HG03565 (cell line): Measurements from ENCODE around the gene ICAM2.
"Not testable (repeated sequence)": the region's sequence is repeated elsewhere in the genome, so short reads cannot be mapped to it uniquely, and the experiment has no call there.

ENCODE experiments used
- ATAC-seq: cut with Tn5 transposase; IDR thresholded peaks from one replicate; pipeline ENCODE4 v1.9.1; 2021; ENCODE audit warnings: mild to moderate bottlenecking, moderate library complexity; ENCODE audit not compliant: unreplicated experiment

ICAM2 gene

DNA sequence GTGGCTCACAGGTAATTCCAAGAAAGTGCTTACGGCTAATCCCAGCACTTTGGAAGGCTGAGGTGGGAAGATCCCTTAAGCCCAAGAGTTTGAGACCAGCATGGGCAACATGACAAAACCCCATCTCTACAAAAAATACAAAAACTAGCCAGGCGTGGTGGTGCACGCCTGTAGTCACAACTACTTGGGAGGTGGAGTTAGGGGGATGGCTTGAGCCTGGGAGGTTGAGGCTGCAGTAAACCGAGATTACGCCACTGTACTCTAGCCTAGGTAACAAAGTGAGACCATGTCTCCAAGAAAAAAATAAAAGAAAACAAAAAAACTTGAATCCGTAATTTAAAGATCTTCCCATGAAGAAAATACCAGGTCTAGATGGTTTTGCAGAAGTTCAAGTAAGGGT is 5.0 kb downstream of the ICAM2 start:
- no peak for ATAC-seq

DNA sequence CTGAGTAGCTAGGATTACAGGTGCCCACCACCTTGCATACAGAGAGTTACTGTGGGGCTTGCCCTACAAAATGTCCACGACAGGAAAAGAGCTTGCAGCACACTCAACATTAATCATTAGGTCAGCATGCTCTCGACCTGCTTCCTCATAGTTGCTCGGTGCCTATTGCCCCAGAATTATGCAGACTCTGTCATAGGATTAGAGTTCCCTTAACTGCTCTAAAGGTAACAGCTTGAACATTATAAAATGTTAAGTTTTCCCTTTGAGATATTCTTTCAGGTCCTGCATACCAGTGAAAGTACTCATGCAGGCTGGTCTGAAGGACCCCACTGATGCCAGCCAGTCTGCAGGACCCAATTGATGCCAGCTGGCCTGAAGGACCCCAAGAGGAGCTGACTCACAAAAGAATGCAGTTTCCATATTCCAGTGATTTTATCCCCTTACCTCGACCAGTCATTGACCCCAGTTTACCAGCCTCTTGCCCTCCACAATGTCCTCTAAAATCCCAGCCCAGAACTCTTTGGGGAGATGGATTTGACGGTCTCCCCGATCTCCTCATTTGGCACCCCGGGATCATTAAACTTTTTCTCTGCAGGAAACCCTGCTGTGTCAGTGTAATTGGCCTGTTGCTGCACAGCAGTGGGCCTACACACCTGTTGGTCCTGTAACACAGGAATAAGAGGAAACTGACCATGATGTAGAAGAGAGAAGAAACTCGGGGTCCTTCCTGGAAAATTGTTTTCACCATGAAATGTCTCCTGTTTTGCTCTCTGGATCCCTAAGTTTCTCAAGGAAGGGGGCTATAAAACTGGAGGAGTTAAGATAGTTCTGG is 10.6 kb downstream of the ICAM2 start:
- ATAC-seq = no peak

DNA sequence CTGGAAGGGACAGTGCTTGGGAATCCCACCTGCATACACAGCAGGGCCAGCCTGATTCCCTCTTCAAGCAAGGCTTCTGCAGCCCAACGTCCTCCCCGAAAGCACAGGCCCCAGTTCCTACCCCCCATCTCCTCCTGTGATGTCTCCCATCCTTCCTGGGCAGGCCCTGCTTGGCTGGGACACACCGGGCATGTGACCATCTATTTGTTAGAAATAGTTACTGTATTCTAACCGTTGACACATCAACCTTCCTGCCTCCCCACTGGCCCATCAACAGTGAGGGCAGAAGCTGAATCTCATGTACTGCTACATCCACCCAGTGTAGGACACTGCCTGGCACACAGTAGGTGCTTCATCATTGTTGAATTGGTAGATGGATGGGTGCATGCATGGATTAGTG is 11.6 kb downstream of the ICAM2 start:
- no peak for ATAC-seq

DNA sequence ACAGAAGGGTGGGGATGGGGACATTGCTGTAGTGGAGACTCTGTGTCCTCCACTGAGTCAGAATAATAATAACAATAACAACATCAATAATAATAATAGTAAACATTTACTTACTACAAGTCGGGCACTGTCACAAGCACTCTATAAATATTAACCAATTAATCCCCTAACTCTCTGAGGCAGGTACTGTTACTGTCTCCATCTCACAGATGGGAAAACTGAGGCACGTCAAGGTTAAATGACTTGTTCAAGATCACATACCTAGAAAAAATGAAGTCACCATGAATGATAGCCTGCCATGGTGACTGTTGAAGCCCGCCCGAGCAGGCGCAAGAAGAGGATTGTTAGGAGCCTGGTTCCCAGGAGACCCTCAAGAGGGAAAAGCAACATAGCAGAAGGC is 12.1 kb downstream of the ICAM2 start:
- no peak for ATAC-seq

DNA sequence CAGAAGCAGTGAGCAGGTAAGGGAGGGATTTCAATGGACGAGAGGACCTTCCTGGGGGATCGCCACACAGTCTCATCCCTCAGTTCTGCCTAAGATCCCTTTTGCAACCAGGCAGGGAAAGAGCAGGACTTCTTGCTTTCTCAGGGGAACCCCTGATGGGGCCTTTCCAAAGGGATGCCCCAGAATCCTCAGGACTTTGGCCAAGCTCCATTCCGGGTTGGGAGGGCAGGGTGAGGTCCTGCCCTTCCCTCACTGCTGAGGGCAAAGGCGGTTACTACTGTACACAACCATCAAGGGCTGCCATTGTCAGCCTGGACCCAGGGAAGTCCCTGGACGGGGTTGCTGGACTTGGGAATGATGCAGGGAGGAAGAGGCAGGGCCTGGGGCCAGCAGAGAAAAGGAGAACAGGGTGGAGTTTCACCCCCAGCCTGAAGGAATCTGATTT is 12.6 kb downstream of the ICAM2 start:
- no peak for ATAC-seq

DNA sequence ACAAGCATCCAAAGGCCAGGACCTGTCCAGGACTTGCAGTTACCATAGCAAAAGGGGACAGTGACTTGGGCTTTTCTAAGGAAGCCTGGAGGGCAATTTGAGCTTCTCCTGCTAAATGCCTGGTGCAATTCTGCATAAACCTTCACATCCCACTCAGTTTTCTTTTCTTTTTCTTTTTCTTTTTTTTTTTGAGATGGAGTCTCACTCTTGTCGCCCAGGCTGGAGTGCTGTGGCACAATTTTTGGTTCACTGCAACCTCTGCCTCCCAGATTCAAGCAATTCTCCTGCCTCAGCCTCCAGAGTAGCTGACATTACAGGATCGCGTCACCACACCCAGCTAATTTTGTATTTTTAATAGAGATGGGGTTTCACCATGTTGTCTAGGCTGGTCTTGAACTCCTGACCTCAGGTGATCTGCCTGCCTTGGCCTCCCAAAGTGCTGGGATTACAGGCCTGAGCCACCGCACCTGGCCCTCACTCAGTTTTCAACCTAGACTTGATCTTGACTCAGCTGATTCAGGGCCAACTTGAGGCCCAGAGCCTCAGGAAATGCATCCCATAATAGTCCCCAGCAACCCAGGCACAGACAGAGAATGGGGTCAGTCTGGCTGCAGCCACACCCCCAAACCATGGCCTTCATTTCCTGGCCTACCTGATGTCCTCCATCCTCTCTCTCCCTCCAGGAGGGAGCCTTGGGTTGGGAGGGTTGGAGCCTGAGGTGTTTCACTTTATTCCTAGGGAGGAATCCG is 13.2 kb downstream of the ICAM2 start:
- ATAC-seq = not testable (repeated sequence)

DNA sequence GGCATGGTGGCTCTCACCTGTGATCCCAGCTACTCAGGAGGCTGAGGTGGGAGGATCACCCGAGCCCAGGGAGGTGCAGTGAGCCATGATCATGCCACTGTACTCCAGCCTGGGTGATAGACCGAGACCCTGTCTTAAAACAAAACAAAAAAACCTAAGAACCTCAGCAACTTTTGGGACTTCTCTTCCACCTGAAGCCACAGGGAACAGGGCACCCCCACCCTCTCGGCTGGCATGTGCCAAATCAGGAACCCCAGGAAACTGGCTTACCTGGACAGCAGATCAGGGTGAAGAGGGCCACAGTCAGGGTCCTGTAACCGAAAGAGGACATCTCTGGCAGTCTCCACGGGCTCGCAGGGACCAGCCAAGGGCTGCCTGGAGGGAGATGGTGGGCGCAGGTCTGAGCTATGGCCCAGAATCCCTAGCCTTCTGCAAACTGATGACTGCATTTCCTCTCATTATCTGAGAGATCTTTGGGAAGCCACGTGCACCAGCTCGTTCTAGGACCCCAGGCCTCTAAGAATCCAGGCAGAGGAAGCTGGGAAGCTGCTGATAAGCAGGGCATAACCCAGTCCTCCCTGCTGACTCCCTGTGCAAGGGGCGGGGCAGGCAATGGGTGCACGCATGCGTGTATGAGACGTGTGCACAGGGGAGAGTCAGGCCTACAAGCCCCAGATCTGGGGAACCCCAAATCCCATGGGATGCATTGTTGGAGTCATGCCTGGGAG is 13.9 kb downstream of the ICAM2 start:
- no peak for ATAC-seq

DNA sequence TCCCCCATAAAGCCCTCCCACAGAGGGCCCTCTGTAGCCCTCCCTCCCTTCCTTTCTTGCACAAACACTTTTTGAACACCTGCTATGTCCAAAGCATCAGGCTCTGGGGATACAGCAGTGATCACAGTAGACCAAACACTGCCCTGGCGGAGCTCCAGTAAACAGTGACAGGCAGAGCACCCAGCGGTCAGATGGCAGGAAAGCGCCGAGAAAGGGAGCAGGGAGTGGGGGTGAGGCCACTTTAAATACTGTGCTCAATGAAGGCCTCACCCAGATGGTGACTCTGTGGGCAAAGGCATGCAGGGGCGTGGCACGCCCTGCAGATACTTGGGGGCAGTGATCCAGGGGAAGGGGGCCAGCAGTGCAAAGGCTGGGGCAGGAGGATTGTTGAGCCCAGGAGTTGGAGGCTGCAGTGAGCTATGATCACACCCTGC is 14.7 kb downstream of the ICAM2 start:
- ATAC-seq = no peak

DNA sequence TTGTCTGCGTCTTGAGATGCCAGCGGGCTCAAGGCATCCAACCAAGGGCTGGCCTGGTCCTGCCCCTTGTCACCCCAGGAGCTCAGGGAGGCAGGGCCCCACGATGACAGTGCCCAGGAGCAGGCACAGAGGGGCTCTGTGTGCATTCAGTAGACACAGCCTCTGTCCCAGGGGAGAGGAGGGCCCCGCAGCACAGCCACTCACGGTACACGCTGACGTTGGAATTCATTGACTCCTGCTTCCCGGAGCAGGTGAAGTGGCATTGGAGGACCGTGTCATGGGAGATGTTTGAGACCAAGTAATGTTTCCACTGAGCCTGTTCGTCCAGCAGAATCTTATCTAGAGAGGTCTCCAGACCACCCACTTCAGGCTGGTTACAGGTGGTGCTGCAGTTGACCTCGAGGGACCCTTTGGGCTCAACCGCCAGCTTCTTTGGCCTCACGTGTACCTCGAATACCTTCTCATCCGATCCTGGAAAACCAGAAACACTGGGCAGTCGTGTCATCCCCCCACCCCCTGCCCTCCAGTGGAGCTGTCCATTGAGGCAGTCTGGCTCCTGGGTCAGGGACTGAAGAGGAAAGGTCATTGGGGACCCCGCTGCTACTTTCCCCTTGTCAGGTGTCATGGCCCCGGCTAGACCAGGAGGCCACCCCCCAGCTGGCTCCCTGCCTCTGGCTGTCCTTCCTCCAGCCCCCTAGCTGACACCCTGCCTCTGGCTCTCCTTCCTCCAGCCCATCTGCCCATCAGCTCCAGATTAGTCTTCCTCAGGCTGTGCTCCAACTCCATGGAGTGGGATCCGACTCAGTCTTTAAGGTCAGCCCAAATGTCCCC is 15.3 kb downstream of the ICAM2 start:
- ATAC-seq = no peak

DNA sequence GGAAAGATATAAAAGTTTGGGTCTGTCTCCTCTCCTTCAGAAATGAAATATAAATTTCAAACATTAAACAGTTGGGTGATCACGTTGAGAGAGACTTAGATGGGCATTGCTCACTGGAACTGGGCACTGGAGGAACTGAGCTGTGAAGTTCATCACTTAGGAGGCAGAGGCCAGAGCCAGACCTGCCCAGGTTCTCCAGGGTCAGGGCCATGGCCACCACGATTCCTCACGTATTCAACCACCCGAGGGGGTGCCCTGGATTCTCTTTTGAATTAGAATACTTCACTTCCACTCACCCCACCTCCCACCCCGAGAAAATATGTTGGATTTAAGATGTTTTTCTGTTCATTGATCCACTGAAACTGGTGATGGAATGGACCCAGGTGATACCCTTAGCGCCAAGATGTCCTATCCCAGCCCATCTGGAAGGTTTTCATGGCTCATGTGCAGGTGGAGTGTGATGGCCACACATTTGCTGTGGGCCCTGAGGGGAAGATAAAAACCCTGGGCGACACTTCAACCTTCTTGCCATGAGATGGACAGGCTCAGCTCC is 16.1 kb downstream of the ICAM2 start:
- no peak for ATAC-seq

DNA sequence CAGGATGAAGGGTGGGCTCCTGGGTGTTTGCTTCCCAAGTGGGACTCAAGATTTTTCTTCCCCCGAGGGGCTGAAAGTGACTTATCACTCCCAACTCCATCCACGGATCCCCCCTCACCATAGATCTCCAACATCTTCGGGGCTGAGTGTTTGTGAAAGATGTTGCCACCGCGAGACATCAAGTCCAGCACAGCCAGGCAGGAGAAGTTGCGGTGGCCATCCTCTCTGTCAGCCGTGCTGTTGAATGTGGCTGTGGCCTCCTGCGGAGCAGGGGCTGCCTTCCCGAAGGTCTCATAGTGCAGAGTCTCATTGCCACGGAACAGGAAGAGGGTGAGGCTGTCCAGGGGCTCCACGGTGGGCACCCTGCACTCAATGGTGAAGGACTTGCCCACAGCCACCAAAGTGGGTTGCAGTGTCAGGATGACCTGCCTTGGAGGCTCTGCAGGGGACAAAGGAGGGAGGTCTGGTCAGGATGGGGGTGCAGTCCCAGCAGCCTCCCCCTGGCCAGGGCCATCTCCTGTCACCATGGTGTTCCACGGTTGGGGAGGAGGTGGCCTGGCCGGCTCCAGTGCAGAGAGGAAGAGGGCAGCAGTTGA is 16.8 kb downstream of the ICAM2 start:
- no peak for ATAC-seq

DNA sequence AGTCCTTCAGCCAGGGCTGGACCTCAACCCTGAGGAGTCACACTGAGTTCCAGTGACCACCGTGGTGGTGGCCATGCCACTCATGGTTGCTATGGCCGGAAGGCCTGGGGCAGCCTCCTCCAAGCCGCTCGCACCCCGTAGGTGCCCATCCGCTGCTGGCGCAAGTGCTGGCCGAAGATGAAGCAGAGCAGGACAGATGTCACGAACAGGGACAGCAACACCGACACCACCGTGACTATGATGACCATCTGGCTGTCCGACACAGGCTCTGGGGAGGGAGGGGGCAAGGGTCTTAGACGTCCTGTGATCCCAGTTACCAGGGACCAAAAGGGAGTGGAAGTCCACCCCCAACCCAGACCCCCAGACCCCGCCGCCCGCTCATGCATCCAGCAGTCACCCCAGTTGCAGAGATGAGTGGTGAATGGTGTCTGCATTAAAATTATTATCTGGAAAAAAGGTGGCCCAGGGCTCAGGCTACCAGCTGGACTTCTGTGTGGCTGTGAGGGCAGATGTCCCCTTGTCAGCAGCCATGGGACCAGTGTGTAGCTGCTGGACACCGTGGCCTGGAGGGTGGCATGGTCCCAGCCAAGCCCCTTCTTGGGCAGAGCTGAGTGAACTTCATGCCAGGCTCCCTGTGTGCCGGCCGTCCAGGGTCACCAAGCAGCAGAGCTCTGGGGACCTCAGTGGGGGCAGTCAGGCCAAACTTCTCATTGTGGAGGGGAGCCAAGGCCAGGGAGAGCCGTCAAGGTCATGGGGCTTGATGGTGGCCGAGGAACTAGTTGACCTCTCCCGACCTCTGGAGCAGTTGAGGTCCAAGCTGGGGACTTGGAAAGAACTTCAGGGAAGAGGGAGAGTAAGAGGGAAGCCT is 17.5 kb downstream of the ICAM2 start:
- no peak for ATAC-seq

DNA sequence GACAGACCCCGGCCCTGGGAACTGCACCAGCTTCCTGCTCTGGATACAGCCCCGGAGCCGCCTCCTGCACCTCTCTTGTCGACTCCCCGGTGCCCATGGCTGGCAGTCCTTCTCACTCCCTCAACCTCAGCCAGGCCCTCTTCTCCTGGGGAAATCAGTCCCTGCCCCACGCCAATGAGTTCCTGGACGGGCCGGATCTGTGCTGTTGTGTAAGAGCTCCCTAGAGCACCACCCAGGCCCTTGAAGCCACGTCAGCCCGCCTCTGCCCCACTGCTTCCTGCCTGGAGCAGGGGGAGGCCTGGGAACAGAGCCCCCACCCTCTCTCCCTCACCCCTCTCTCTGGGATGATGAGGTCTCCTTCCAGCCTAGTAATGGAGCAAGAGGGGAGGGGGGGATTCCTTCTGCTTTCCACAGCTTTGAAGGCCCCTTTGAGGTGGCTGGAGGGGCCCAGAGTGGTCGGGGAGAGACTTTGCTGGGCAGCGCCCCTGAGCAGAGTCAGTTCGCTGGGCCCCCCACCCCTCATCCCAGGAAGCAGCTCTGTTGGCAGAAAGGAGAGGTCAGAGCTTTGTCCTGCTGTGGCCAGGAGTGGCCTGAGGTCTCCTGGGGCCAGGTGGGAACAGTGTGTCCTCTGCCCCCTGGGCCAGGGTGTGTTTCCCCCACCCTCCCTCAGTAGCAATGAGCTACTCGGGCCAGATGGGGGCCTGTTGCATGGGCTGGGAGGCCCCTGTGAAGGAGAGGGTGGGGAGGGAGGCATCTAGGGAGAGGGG is 18.5 kb downstream of the ICAM2 start:
- no peak for ATAC-seq

DNA sequence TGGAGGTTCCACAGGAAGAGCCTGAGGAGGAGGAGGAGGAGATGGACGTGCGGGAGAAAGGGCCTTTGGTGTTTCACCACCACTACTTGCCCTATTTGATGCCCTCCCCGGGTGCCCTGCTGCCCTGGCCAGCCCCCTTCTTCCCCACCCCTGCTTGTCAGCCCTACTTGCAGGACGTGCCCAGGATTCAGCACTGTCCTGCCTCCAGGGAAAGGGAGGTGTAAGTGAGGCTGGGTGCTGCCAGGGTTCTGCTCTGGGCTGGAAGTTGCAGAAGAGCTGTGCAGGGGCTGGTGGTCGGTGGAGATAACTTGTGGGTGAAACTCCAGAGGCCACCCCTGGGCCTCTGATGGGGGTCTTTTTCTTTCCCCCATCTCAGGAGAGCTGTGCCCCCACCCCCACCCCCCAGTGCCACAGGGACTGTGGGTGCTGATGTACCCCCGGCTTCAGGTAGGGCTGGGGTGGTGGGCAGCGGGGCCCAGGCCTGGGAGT is 19.3 kb downstream of the ICAM2 start:
- no peak for ATAC-seq

DNA sequence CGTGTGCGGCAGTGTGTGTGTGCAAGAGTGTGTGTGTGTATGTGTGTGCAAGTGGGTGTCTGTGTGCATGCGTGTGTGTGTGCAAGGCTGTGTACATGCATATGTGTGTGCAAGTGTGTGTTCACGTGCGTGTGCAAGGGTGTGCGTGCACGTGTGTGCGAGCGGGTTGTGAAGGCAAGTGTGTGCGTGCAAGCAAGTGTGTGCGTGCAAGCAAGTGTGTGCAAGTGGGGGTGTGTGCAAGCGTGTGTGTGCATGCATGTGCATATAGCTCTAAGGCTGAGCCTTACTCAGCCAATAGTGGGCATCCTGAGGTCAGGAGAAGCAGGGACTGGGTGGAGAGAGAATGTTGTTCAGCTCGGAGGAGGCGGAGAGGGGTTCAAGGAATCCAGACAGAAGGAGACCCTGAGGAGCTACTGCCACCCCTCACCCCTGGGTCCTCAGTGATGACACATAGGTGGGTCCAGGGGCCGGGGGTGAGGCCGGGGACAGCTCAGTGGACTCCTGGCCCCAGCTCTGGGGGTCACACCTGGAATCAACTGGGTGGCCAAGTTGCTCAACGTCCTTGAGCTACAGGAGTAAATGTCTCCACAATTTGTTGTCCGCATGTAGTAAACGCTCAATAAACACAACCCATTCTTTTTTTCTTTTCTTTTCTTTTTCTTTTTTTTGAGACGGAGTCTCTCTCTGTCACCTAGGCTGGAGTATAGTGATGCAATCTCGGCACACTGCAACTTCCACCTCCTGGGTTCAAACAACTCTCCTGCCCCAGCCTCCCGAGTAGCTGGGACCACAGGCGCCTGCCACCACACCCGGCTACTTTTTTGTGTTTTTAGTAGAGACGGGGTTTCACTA is 20.5 kb downstream of the ICAM2 start:
- no peak for ATAC-seq

DNA sequence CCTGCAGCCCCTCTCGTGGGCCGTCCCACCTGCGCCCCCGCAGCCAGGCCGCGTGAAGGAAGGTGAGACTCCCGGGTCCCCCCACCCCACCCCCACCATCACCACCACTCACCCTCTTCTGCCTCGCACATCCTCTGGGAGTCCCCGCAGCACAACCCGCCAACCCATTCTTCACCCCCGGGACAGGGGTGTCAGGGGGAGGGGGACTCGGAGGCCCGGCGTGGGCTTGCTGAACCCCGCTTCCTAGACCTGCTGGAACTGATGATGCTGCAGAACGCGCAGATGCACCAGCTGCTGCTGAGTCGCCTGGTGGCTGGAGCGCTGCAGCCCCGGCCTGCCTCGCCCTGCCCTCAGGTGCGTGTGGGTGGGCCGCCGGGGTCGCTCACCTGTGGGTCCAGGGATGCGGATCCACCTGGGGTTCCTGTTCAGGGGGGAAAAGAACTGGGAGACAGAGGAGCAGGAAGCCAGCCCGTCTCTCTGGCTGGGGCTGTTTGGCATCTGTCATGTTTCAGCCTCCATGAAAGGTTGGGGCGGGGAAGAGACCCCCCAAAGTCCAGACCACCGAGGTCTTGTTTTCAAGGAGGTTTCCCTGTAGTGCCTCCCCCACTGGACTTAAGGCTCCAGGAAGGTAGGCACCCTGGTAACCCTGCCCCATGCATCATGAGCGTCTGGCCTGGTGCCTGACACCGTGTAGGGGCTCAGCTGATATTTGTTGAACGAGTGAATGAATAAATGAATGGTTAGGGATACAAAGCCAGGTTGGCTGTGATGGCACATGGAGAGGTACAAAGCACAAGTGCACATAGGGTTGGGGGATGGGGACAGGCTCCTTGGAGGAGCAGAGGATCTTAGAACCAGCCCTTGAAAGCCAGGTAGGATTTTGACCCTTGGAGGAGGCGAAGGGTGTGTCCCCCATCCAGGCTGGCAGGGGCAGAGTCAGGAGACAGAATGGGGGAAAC is 21.4 kb downstream of the ICAM2 start:
- no peak for ATAC-seq
